Endothelial cell of umbilical vein (primary cell): Measurements from ENCODE around the gene LHFPL6.

ENCODE experiments used
- CTCF ChIP-seq, 2 donors: IDR thresholded peaks; 1 replicate in 1 of 2; 2 replicates in 1 of 2; pipeline ENCODE4 v1.5.1; 2011; ENCODE audit warnings: low read length in 2 of 2, mild to moderate bottlenecking in 2 of 2, moderate library complexity in 2 of 2, control low read depth in 1 of 2, inconsistent platforms in 1 of 2, low read depth in 1 of 2; ENCODE audit not compliant: insufficient read depth in 1 of 2; ENCODE audit errors: extremely low read depth in 1 of 2
- EZH2 ChIP-seq: IDR thresholded peaks from 2 replicates; pipeline ENCODE4 v1.6.1; 2012; ENCODE audit warnings: borderline replicate concordance, low read depth, mild to moderate bottlenecking, moderate library complexity, low read length, inconsistent platforms; ENCODE audit not compliant: severe bottlenecking
- FOS ChIP-seq: IDR thresholded peaks from 2 replicates; pipeline ENCODE4 v1.6.1; 2011; ENCODE audit warnings: mild to moderate bottlenecking, low read length, moderate library complexity, borderline replicate concordance; ENCODE audit not compliant: insufficient read depth
- GATA2 ChIP-seq: IDR thresholded peaks from 2 replicates; pipeline ENCODE4 v1.7.0; 2011; ENCODE audit warnings: low read depth, mild to moderate bottlenecking, moderate library complexity, mixed read lengths, low read length; ENCODE audit not compliant: insufficient read length, insufficient read depth
- JUN ChIP-seq: IDR thresholded peaks from 2 replicates; pipeline ENCODE4 v1.6.1; 2011; ENCODE audit warnings: borderline replicate concordance, low read depth; ENCODE audit not compliant: insufficient read length, insufficient read depth
- MYC ChIP-seq: IDR thresholded peaks from one replicate; pipeline ENCODE4 v1.6.1; 2011; ENCODE audit warnings: mild to moderate bottlenecking, low read depth, low read length
- POLR2A ChIP-seq: IDR thresholded peaks from 2 replicates; pipeline ENCODE4 v1.6.1; 2012; ENCODE audit warnings: low read depth, mild to moderate bottlenecking, control low read depth, low read length
- POLR2AphosphoS5 ChIP-seq: IDR thresholded peaks from 2 replicates; pipeline ENCODE4 v1.6.1; 2012; ENCODE audit warnings: low read depth, mild to moderate bottlenecking, control low read depth, low read length, moderate library complexity; ENCODE audit not compliant: insufficient read depth

GRCh38 chr13:39329182-39329639 lies 273.8 kb downstream of the LHFPL6 start:
- TF ChIP-seq CTCF (IDR thresholded peaks at IDR 0.05; ENCODE audit: extremely low read depth in 1 of 2, insufficient read depth in 1 of 2, low read depth in 1 of 2, low read length in 2 of 2) (no peak), POLR2A (no peak), EZH2 (no peak), FOS (no peak), POLR2AphosphoS5 (no peak), MYC (no peak), JUN (no peak), GATA2 (no peak)
